ENCODE data around the gene NCKAP5. TPM values are rescaled to one million over a fixed set of nuclear protein-coding genes. Genes with fewer than 3 reads are reported as not detected.

The NCKAP5 gene
- total and polyA plus RNA-seq, 2 of the 13 experiments (the other 11 are each of a cell fraction or from before 2014, with no cell fraction given): 0.01 TPM; not detected in 1

DNA sequence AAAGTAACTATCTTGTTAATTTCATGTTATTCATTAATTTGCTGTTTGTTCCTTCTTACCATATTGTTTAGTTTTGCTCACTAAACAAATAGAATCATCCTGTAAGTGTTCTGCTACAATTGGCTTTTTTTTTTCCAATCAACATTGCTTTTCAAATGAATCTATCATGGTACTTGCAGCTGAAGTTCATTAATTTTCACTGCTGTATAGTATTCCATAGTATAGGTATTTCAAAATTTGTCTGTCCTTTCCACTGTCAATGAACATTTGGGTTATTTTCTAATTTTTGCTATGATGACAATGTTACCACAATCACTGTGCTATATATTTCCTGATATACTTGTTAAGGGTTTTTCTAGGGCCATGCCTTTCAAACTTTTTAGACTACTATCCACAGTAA, 809.3 kb downstream of the NCKAP5 start (continued):
- TF ChIP-seq, protein P1, sequence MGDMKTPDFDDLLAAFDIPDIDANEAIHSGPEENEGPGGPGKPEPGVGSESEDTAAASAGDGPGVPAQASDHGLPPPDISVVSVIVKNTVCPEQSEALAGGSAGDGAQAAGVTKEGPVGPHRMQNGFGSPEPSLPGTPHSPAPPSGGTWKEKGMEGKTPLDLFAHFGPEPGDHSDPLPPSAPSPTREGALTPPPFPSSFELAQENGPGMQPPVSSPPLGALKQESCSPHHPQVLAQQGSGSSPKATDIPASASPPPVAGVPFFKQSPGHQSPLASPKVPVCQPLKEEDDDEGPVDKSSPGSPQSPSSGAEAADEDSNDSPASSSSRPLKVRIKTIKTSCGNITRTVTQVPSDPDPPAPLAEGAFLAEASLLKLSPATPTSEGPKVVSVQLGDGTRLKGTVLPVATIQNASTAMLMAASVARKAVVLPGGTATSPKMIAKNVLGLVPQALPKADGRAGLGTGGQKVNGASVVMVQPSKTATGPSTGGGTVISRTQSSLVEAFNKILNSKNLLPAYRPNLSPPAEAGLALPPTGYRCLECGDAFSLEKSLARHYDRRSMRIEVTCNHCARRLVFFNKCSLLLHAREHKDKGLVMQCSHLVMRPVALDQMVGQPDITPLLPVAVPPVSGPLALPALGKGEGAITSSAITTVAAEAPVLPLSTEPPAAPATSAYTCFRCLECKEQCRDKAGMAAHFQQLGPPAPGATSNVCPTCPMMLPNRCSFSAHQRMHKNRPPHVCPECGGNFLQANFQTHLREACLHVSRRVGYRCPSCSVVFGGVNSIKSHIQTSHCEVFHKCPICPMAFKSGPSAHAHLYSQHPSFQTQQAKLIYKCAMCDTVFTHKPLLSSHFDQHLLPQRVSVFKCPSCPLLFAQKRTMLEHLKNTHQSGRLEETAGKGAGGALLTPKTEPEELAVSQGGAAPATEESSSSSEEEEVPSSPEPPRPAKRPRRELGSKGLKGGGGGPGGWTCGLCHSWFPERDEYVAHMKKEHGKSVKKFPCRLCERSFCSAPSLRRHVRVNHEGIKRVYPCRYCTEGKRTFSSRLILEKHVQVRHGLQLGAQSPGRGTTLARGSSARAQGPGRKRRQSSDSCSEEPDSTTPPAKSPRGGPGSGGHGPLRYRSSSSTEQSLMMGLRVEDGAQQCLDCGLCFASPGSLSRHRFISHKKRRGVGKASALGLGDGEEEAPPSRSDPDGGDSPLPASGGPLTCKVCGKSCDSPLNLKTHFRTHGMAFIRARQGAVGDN (CRISPR knock-in tag; IDR thresholded peaks at IDR 0.05): no peak
- TF ChIP-seq, protein P2, sequence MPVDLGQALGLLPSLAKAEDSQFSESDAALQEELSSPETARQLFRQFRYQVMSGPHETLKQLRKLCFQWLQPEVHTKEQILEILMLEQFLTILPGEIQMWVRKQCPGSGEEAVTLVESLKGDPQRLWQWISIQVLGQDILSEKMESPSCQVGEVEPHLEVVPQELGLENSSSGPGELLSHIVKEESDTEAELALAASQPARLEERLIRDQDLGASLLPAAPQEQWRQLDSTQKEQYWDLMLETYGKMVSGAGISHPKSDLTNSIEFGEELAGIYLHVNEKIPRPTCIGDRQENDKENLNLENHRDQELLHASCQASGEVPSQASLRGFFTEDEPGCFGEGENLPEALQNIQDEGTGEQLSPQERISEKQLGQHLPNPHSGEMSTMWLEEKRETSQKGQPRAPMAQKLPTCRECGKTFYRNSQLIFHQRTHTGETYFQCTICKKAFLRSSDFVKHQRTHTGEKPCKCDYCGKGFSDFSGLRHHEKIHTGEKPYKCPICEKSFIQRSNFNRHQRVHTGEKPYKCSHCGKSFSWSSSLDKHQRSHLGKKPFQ (CRISPR knock-in tag; IDR thresholded peaks at IDR 0.05; ENCODE audit: insufficient replicate concordance): no peak
- TF ChIP-seq, protein P3, sequence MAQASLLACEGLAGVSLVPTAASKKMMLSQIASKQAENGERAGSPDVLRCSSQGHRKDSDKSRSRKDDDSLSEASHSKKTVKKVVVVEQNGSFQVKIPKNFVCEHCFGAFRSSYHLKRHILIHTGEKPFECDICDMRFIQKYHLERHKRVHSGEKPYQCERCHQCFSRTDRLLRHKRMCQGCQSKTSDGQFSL (CRISPR knock-in tag; IDR thresholded peaks at IDR 0.05): no peak
- no peak for TF ChIP-seq PAX8 (CRISPR knock-in tag; IDR thresholded peaks at IDR 0.05; ENCODE audit: borderline replicate concordance)

DNA sequence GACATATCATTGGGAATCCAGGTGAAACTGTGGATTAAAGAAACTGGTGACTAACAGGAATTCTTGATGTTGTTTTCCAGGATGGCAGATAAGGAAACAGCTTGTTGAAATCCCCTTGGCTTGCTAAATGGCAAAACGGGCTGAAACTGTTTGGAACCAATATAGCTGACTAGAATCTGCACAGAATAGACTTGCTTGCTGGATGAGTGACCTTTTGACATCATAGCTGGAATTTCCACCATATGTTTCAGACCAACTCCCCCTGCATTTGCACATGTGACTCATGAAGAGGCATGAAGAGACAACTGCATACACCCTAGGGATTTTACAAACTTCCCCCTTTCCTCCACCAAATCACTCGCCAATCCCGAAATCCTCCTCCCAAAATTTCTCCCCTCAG, 810.6 kb downstream of the NCKAP5 start:
- FAIRE-seq (no peak), DNase-seq (ENCODE audit: low spot score) (no peak), ATAC-seq (no peak)
- Histone ChIP-seq H3K79me2 (ENCODE audit: insufficient read depth, low read length) (no peaks in the 10 kb centered on the region), H4K20me1 (ENCODE audit: insufficient read depth, low read length) (no peaks in the 10 kb centered on the region), H3K4me3 (replicated peaks in 1 of 3; ENCODE audit: insufficient read depth in 1 of 3, low read depth in 2 of 3, low read length in 3 of 3) (no peak overlapping the region), H3K4me1 (ENCODE audit: insufficient read depth, low read length) (no peaks in the 10 kb centered on the region), H3K27ac (ENCODE audit: extremely low read length, insufficient read depth, low read length) (no peak overlapping the region), H3K9ac (ENCODE audit: insufficient read depth, low read depth, low read length) (no peak overlapping the region), H3K36me3 (replicated peaks in 1 of 2; ENCODE audit: control insufficient read depth in 1 of 2, insufficient read depth in 2 of 2, low read length in 2 of 2) (no peaks in the 10 kb centered on the region), H2AFZ (ENCODE audit: low read length) (no peak overlapping the region), H3K4me2 (ENCODE audit: low read depth, low read length) (no peak overlapping the region), H3K27me3 (ENCODE audit: control insufficient read depth in 1 of 2, insufficient read depth in 2 of 2, low read length in 2 of 2) (no peaks in the 10 kb centered on the region), H3K9me3 (ENCODE audit: low read length) (peaks cover 40% of the 10 kb centered on the region)
- CTCF ChIA-PET (ENCODE audit: low intra/inter-chr PET ratio, low total read pairs): no interaction called here
- 37% methylated on average over 3 of the region's 3 CpGs for WGBS (ENCODE audit: low lambda C conversion rate)
- BruUV-seq (replicated peaks): no TSS peak
- in situ Hi-C loops (cut with HindIII; ENCODE audit: extremely low pct_ligation_motif_present, low pct_unique_long_range_greater_than_20kb): no loop called here
- POLR2A ChIA-PET: no interaction called here
- intact Hi-C loops (cut with micrococcal nuclease; ENCODE audit: unreplicated experiment): no loop called here
- TF ChIP-seq MED1 (CRISPR knock-in tag; IDR thresholded peaks at IDR 0.05) (no peak), MAFF (IDR thresholded peaks at IDR 0.05; ENCODE audit: low read depth, low read length) (no peak), MATR3 (CRISPR knock-in tag; IDR thresholded peaks at IDR 0.05) (no peak), ZNF816 (CRISPR knock-in tag; IDR thresholded peaks at IDR 0.05; ENCODE audit: borderline replicate concordance) (no peak), ZNF562 (CRISPR knock-in tag; IDR thresholded peaks at IDR 0.05; ENCODE audit: borderline replicate concordance) (no peak)

All from HepG2 (cell line).